Gastroesophageal sphincter (tissue), 4 donors: ENCODE data around the gene VSTM4. TPM values are rescaled to one million over a fixed set of nuclear protein-coding genes. Genes with fewer than 3 reads are reported as not detected.

ENCODE experiments used
- ATAC-seq: fragments of 150-250 bp; one replicate; pipeline ENCODE4 v1.9.1; 2016; ENCODE audit warnings: mild to moderate bottlenecking, moderate library complexity
- H3K27ac ChIP-seq, 4 donors: fragments of 200-600 bp; sonication (generic) in 3 of 4; 1 replicate in 3 of 4; 2 replicates in 1 of 4; pipeline ENCODE4 v1.5.1; 2016 to 2019
- H3K27me3 ChIP-seq: fragments of 200-600 bp; sonication (generic); one replicate; pipeline ENCODE4 v1.5.1; 2019
- H3K36me3 ChIP-seq, 2 donors: fragments of 200-600 bp; sonication (generic); one replicate each; pipeline ENCODE4 v1.5.1; 2019; ENCODE audit warnings: control low read depth in 1 of 2
- H3K4me1 ChIP-seq, 3 donors: fragments of 200-600 bp; sonication (generic); 1 replicate in 2 of 3; 2 replicates in 1 of 3; pipeline ENCODE4 v1.5.1; 2016 to 2019; ENCODE audit warnings: control low read depth in 2 of 3
- H3K4me3 ChIP-seq, 2 donors: fragments of 200-600 bp; sonication (generic); one replicate each; pipeline ENCODE4 v1.5.1; 2019; ENCODE audit warnings: mild to moderate bottlenecking in 1 of 2, moderate library complexity in 1 of 2
- H3K9me3 ChIP-seq, 3 donors: fragments of 200-600 bp; sonication (generic); one replicate each; pipeline ENCODE4 v1.5.1; 2017 to 2019; ENCODE audit warnings: control low read depth in 2 of 3
- EP300 ChIP-seq: sonication (generic); formaldehyde crosslinking; IDR thresholded peaks from one replicate; pipeline ENCODE4 v1.6.1; 2017; ENCODE audit warnings: antibody characterized with exemption, mild to moderate bottlenecking
- POLR2A ChIP-seq, 2 donors: fragments of 450-650 bp; IDR thresholded peaks; one replicate each; pipeline ENCODE4 v1.6.1; 2017; ENCODE audit warnings: antibody characterized with exemption in 2 of 2, mild to moderate bottlenecking in 2 of 2, moderate library complexity in 1 of 2
- POLR2AphosphoS5 ChIP-seq: sonication (generic); formaldehyde crosslinking; IDR thresholded peaks from one replicate; pipeline ENCODE4 v1.6.1; 2017; ENCODE audit warnings: antibody characterized with exemption
- WGBS, 2 donors: methylation state at CpG; one replicate each; pipeline ENCODE4 v1.1.5; 2018; ENCODE audit warnings: low coverage in 1 of 2; 5-methylcytosine and 5-hydroxymethylcytosine counted together
- total RNA-seq, 4 donors: library from RNA; depleted of rRNA; stranded (reverse); fragments of >200 nt; gene quantifications; one replicate each; pipeline ENCODE4 v1.1.0, GENCODE V29; 2016
- TF ChIP-seq, protein P1 (sequence below), 4 experiments: fragments of 200-600 bp in 2 of 4; fragments of 450-650 bp in 2 of 4; sonication (generic) in 1 of 4; IDR thresholded peaks; one replicate each; pipeline ENCODE4 v1.5.1; 2017 to 2019; ENCODE audit warnings: antibody characterized with exemption in 4 of 4, mild to moderate bottlenecking in 2 of 4, moderate library complexity in 2 of 4

The VSTM4 gene
- total RNA-seq, 4 donors from 2014 or later: 11.4 to 25.1 (median 21.9) TPM

DNA sequence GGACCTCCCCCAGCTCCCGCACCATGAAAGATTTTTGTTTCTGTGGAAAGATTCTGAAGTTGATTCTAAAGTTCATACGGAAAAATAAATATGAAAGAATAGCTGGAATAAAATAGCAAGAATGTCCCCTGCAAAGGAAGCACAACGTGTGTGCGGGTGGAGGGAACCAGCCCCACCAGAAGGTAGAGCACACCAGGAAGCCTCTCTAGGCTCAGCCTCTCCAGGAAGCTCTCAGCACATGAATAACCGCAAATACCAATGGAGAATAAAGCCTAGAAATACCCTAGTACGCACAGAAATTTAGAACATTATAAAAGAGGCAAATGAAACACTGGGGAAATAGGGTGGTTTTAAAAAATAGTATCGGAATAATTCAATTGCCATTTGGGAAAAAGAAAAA, 43.1 kb upstream of the VSTM4 start:
- TF ChIP-seq POLR2AphosphoS5 (no peak), POLR2A (IDR thresholded peaks at IDR 0.05) (no peak), EP300 (no peak)
- TF ChIP-seq, protein P1, sequence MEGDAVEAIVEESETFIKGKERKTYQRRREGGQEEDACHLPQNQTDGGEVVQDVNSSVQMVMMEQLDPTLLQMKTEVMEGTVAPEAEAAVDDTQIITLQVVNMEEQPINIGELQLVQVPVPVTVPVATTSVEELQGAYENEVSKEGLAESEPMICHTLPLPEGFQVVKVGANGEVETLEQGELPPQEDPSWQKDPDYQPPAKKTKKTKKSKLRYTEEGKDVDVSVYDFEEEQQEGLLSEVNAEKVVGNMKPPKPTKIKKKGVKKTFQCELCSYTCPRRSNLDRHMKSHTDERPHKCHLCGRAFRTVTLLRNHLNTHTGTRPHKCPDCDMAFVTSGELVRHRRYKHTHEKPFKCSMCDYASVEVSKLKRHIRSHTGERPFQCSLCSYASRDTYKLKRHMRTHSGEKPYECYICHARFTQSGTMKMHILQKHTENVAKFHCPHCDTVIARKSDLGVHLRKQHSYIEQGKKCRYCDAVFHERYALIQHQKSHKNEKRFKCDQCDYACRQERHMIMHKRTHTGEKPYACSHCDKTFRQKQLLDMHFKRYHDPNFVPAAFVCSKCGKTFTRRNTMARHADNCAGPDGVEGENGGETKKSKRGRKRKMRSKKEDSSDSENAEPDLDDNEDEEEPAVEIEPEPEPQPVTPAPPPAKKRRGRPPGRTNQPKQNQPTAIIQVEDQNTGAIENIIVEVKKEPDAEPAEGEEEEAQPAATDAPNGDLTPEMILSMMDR (IDR thresholded peaks at IDR 0.05): no peak
- no peak overlapping the region for H3K4me3 ChIP-seq
- H3K9me3 ChIP-seq: no peaks in the 10 kb centered on the region

DNA sequence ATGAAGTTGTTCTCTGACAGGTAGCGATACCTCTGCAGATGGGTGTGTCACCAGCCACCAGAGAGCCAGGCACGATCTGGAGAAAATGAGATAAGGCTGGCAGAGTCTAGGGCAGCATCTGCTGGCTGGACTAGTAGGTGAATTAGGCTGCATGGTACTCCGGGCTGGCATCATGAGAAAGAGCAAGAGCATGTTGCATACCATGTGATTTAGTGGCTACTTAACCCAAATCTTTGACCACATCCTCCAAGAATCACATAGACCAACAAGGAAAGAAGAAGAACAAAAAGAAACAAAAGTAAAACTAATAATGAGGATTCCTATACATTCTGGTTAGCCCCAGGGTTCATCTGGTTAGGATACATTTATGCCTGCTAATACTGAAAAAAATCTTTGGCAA, 41.9 kb upstream of the VSTM4 start:
- H3K27ac ChIP-seq: no peak overlapping the region
- no peak for ATAC-seq
- no peaks in the 10 kb centered on the region for H3K36me3 ChIP-seq
- H3K27me3 ChIP-seq: peaks cover 14% of the 10 kb centered on the region
- TF ChIP-seq, protein P1 (IDR thresholded peaks at IDR 0.05): no peak
- TF ChIP-seq EP300 (no peak), POLR2A (IDR thresholded peaks at IDR 0.05) (no peak), POLR2AphosphoS5 (no peak)
- H3K4me1 ChIP-seq: no peaks in the 10 kb centered on the region
- 80% methylated on average over 1 of the region's 3 CpGs; no CpG with 5 or more reads in 1 of the 2 donors for WGBS, 2 donors
- H3K4me3 ChIP-seq: no peak overlapping the region
- no peaks in the 10 kb centered on the region for H3K9me3 ChIP-seq

More for the DNA sequence above, 43.1 kb upstream of the VSTM4 start:
- no peak for ATAC-seq
- H3K36me3 ChIP-seq: no peaks in the 10 kb centered on the region
- H3K27me3 ChIP-seq: peaks cover 14% of the 10 kb centered on the region
- no peak overlapping the region for H3K27ac ChIP-seq
- WGBS, 2 donors: 61 to 65% methylated on average over 6 to 7 of the region's 7 CpGs
- H3K4me1 ChIP-seq: no peaks in the 10 kb centered on the region

DNA sequence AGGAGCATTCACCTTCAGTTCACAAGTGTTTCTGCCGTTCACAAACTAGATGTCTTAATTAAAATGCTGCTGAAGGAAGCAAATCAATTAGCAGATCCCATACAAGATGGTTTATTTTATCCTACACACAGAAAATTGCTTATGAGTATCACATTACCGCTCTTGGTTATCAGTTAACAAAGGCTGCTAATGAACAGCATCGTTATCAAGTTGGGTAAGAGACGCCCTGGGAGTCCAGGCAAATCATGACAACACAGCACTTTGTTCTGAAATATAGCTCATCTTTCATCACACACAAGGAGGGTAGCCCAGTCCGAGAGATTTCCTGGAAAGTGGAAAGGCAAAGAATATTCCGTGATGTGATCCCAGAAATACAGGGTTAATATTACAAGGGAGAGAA, 39.3 kb upstream of the VSTM4 start:
- no peak for ATAC-seq
- Histone ChIP-seq H3K27me3 (peaks cover 14% of the 10 kb centered on the region), H3K4me1 (no peaks in the 10 kb centered on the region), H3K36me3 (no peaks in the 10 kb centered on the region), H3K4me3 (no peak overlapping the region), H3K9me3 (no peaks in the 10 kb centered on the region), H3K27ac (no peak overlapping the region)
- TF ChIP-seq, protein P1 (IDR thresholded peaks at IDR 0.05): no peak
- TF ChIP-seq POLR2AphosphoS5 (no peak), EP300 (no peak), POLR2A (IDR thresholded peaks at IDR 0.05) (no peak)
- WGBS, 2 donors: 81 to 89% methylated on average over 4 to 5 of the region's 6 CpGs

DNA sequence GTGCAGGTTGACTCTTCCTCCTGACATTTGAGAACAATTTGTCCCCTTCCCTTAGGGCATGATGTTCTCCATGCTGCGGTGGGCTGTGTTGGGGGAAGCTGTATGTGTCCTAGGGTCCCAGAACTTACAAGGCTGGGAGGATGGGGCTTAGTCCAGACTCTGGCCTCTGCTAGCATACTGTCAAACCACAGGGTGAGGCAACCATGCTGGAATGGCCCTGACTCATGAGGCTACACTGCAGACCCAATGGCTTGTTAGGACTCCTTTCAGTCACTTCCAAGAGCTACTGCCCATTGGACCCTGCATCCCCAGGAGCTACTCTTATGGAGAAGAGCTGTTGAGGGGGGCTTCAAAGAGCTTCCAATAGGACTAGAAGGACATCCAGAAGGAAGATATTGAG, 38.6 kb upstream of the VSTM4 start:
- Histone ChIP-seq H3K27ac (no peak overlapping the region), H3K27me3 (peaks cover 14% of the 10 kb centered on the region), H3K4me1 (no peaks in the 10 kb centered on the region), H3K9me3 (no peaks in the 10 kb centered on the region), H3K4me3 (no peak overlapping the region), H3K36me3 (no peaks in the 10 kb centered on the region)
- no peak for ATAC-seq
- TF ChIP-seq EP300 (no peak), POLR2A (IDR thresholded peaks at IDR 0.05) (no peak), POLR2AphosphoS5 (no peak)
- TF ChIP-seq, protein P1 (IDR thresholded peaks at IDR 0.05): no peak
- WGBS, 2 donors: no CpG with 5 or more reads among the region's 1 CpG

DNA sequence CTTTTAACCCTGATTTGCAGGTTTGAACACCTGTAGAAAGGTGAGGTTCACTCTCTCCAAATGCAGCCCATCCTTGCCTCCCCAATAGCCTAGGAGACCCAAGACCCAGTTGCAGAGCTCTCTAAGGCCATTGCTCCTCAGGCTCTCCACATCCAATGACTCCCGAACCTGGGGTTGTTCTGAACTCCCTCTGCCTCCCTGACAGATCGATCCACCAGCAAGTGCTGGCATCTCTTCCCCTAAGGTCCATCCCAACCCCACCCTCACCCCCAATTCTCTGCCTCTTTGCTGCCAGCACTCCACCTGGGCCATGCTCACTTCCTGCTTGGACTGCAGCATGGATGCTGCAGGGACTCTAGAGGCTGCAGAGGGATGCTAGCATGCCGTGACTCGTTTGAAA, 37.8 kb upstream of the VSTM4 start:
- Histone ChIP-seq H3K4me3 (no peak overlapping the region), H3K4me1 (no peaks in the 10 kb centered on the region), H3K9me3 (peaks cover 0 to 3% (median 0%) of the 10 kb centered on the region in 3 donors), H3K27ac (no peak overlapping the region), H3K36me3 (no peaks in the 10 kb centered on the region), H3K27me3 (peaks cover 14% of the 10 kb centered on the region)
- 68 to 90% methylated on average over 3 to 4 of the region's 4 CpGs for WGBS, 2 donors
- TF ChIP-seq, protein P1 (IDR thresholded peaks at IDR 0.05): no peak
- no peak for TF ChIP-seq POLR2A (IDR thresholded peaks at IDR 0.05)
- TF ChIP-seq POLR2AphosphoS5: no peak
- TF ChIP-seq EP300: no peak
- ATAC-seq: no peak
